Breast epithelium (tissue), 3 donors: Measurements from ENCODE around the gene TBCC.

Experiments
- CTCF ChIP-seq, 3 donors: fragments of 450-650 bp; IDR thresholded peaks; one replicate each; pipeline ENCODE4 v1.5.1; 2016 to 2017; ENCODE audit warnings: antibody characterized with exemption in 3 of 3, mild to moderate bottlenecking in 3 of 3, moderate library complexity in 3 of 3
- POLR2A ChIP-seq: fragments of 450-650 bp; IDR thresholded peaks from one replicate; pipeline ENCODE4 v1.6.1; 2016; ENCODE audit warnings: antibody characterized with exemption, mild to moderate bottlenecking, moderate library complexity

GRCh38 chr6:42790549-42791181, 44.8 kb upstream of the TBCC start:
- TF ChIP-seq CTCF (IDR thresholded peaks at IDR 0.05), result no peak
- TF ChIP-seq POLR2A, result no peak
